HG03565 (cell line): ENCODE measurements around the gene FZD4.

ENCODE experiments used
- ATAC-seq: cut with Tn5 transposase; IDR thresholded peaks from one replicate; pipeline ENCODE4 v1.9.1; 2021; ENCODE audit warnings: mild to moderate bottlenecking, moderate library complexity; ENCODE audit not compliant: unreplicated experiment

Gene FZD4

DNA sequence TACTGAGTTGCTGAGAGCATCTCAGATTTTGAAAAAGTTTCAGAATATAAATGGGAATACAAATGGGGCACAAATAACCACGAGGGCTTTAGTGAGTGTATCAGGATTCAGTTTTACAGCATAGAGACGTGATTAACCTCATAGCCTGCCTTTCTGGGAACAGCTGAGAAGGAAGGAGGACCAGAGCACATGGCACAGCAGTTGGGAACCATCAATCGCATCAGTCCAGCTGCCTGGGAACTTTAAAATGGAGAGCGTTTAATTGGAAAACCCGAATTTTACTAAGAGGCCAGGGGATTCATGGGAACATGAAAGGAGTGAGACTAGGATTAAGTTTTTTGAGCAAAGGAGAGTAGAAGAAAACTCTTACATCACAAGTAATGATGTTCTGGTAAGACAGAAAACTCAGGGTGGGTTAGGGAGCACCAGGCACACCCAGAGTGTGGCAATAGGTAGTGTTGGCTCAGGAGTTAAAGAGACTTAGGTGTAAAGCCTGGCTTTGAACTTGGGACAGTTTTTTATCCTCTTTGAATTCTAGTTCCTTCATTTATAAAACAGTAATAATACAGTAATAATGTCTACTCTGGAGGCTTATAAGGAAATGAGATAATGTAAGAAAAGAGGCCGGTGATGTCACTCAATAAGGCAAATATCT, 40.2 kb downstream of the FZD4 start:
- ATAC-seq: no peak

DNA sequence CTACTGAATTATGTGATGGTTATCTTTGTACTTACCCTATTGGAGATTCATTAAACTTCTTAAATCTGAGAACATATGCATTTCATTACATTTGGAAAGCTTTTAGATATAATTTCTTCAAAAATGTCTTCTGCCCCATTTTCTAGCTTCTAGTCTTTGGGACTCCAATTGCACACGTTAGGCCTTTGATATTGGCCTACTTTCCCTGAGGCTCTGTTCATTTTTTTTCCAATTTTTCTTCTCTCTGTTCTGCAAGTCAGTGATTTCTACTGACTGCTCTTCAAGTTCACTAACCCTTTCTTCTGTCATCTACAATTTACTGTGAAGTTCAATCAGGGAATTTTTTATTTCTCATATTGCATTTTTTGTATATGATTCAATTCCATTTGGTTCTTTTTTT, 43.0 kb downstream of the FZD4 start:
- no peak for ATAC-seq

DNA sequence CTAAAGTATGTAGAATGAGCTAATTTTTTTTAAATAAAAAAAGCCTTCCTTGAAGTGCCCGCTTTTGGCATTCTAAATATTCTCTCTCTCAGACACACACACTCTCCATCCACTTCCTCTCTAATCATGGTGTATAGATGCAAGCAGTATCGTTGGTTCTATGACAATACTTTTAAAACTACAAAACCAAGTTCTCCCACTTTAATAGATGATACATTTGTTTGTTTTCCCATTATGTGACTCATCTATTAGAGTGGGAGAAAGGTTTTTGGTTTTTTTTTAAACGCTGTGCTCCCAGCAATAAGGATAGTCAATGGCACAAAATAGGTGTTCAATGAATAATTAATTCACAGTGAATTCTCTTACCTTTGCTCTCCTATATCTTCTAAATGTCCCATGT, 44.6 kb downstream of the FZD4 start:
- ATAC-seq: no peak

DNA sequence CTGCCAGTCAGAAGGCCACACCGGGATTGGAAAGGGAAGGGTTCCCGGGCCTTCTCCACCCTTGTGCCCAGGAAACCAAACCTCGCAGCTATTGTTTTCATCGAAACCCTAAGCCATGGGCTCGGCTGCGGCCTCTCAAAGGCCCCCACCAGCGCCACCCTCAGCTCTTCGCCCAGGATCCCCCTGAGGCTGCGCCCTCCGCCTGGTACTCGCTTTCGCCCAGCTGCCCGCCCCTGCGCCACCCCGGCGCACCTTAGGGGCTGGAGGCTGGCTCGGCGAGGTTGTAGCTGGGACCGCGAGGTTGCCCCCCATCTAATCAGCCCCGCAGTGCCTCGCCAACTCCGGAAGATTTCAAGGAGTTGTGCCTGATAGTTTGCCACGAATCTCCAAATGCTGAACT, 49.0 kb downstream of the FZD4 start:
- no peak for ATAC-seq

DNA sequence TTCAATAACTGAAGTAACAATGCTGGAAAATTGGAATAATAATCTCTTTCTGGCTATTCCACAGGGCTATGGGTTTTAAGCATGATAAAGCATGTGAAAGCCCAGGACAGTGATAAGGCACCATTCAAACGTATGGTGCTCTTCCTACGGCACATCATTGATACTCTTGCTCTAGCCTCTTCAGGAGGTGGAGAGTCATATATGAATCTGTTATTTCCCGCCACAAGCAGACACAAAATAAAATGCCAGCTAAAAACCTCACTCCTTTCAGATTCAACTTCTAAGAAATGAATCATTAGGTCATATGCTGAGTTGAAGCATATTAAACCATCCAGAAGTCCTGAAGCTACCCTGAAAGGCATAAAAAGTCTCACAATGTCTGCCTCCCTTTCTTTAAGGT, 49.9 kb downstream of the FZD4 start:
- ATAC-seq: no peak

DNA sequence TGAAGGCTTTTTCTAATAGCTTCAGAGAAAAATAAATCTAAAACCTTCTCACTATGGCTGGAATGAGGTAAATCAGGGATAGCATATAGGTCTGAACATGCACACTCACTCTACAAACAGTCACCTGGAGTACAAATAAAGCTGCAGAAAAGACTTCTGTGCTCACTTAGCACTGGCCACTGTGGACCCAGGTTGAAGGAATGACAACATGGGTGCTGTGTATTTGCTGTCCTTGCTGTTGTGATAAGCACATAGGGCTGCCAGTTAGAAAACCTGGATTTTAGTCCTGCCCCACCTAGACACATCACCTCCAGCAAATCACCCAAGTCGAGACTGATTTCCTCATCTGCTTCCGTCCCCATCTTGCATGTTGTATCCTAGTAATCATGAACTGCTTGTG, 51.2 kb downstream of the FZD4 start:
- ATAC-seq: no peak

DNA sequence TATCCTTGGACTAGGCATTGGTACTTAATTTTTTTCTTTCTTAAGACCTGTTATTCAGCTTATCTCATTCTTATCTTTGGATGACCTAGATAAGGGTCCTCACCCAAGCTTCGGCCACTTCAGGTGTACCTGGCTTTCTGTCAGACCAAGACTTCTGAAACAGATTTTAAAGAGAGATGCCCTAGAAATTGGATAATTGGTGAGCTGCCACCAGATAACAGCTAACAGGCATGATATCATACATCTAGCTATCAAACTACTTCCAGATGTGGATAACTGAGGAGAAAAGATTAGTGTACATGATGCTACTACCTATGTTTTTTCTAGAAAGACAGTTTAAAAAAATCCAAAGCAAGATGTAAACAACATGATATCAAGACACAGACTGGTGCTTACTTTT, 52.9 kb downstream of the FZD4 start:
- ATAC-seq: no peak

DNA sequence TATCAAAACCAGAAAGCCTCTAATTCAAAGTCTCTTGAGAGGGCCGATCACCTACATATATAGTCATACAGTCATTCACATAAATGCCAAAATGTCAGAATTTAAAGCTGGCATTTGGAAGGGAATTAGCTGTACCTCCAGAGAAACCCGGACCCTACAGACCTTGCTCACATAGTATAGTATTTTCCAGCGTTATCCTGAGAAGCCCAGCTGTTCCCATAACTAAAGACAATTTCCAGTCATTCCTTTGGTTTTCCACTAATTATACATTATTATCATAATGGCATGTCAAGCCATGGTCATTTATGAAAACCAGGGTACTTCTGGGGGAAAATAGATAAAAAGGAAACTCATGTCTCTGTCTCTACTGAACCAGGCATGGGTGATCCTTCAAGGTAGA, 53.6 kb downstream of the FZD4 start:
- ATAC-seq: no peak

DNA sequence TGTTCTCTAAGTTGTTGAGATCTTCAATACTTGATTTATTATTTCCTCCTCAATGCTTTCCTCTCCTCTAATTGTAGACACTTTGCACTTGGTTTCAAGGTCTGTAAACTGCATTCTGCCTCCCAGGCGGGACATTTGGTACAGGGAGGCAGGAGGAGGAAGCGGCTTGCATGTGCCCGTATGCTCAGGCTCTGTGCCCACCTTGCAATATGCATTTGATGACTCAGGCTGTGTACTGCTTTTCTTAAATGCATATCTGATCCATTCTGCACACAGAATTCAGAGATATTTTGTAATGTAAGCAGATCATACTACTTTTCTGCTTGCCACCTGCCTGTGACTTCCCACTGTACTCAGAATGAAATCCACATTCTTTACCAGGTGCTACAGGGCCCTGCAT, 55.0 kb downstream of the FZD4 start:
- no peak for ATAC-seq

DNA sequence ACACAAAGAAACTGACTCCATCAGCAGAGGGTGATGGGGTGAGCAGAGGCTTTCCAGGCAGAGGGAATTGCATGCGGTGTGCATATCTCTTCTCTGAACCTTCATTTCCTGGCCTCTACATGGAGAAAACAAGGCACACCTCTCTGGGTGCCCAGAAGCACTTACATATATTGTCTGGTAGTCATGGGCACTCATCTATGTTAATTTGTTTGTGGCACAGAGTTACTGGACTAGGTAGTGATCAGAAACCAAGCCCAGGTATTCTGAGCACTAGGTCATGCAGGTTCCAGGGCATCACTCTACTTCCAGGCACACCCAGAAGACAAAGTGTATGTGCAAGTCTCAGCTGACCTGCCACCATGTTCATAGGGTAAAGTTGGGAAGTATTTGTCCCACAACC, 56.5 kb downstream of the FZD4 start:
- ATAC-seq: no peak

DNA sequence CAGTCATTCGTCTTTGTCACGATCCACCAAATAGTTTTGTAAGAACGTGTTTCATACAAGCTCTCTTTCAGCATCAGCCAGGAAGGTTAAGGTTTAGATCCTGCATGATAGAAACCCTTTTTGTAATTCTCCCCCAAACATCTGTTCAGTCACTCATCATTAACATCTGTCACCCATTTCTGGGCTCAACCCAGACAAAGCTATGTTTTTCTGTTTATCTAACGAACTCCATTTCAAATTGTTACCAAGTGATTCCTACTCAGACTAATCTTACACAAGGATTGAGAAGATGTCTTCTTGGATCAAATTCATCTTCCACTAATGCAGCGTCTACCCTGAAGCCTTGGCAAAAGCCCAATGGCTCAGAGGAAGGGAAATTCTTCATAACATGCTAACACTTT, 58.8 kb downstream of the FZD4 start:
- ATAC-seq: no peak
